Measurements from ENCODE around the gene NDST1.

The NDST1 gene

DNA sequence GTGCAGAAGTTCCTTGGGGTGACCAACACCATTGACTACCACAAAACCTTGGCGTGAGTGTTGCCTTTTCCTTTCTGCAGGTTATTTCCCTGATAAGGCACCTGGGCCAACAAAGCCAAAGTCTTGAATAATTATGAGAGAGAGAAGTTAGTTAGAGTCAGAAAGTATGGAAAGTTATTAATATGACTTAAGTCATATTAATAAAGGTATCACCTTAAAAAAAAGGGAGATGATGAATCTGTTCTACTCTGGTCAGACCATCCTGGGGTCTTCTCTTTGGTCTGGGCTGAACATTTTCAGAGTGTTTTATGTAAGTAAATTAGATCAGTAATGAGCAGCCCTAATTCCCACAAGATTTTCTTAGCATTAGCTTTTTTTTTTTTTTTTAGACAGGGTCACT is 41.8 kb downstream of the NDST1 start:
- no peak for DNase-seq

DNA sequence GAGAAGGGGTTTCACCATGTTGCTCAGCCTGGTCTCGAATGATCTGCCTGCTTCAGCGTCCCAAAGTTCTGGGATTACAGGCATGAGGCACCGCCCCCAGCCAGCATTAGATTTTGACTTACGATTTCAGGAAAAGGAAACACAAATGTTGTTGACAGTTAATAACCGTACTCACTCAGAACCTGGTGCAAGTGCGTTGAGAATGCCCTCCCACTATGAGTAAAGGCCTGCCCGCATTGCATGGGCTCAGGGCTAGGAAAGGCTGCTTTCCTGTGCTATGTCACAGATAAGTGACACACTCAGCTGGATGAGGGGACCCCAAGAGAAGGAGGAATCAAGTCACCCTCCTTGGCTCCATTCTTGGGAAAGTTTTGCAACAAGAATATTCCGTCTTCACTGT is 42.4 kb downstream of the NDST1 start:
- DNase-seq = no peak

DNA sequence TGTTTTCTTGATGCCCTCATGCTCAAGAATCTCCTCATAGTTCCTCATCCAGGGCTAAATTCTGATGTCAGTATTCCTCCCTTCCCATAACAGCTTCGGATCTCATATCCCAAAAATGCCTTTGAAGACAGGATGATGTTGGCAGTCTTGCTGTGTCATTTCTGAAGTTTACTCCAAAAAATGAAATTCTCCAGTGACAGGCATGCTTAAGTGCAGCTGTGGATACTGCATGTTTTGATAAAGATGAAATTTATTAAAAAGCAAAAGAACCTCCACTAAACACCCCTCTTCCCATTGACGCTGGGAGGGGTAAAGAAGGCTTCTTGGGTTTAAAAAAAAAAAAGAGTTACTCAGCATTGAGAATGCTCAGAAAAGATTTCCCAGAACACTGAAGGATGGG is 43.1 kb downstream of the NDST1 start:
- DNase-seq = no peak

DNA sequence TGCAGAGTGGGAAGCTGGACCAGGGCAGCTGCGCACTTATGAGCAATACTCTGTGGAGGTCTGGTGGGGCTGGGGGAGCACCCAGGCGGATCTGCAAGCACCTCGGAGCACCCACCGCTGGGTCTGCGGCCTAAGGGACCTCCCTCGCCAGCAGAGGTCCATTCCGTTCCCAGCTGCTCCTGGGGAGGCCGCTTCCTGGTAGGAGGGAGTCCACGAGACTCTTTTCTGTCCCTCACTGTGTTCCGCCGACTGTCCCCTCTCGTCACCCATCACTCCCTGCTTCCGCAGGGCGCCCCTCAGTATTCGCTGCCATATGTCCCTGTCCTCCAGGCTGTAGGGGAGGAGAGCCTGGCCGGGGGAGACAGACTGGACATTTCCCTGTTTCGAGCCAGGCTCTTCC is 45.5 kb downstream of the NDST1 start:
- DNase-seq = no peak

DNA sequence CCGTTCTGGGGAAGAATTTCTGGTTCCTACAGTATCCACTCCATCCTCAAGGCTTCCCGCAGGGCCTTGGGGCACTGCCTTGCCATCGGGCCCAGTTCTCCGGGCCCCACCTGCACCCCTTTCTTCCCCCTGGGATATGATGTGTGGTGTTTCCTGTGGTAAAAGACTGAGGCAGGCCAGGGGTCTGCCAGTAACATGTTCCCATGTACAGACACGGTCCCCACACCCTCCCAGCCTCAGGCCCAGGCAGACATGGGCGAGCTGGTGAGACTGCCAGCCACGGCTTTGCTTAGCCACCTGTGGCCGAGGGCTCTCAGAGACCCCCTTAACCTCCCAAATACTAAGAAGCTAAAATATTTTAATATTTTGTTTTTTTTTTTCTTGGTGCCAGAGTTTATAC is 46.0 kb downstream of the NDST1 start:
- no peak for DNase-seq

DNA sequence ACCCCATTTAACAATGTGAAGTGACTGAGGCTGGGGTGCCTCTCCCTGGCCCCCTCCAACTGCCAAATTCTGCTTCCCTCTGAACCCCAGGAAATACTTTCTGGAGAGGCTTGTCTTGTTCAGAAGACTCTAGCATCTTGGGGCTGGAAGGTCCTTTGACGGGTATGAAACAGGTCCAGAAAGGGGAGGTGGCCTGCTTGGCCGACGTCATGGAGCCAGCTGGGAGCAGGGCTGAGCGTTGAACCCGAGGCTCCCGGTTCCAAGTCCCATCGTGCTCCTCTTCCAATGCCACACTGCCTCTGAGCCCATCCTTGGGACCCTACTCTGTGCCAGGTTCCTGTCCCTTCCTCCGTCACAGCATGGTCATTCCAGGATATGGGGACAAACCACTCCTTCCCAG is 46.9 kb downstream of the NDST1 start:
- no peak for DNase-seq

DNA sequence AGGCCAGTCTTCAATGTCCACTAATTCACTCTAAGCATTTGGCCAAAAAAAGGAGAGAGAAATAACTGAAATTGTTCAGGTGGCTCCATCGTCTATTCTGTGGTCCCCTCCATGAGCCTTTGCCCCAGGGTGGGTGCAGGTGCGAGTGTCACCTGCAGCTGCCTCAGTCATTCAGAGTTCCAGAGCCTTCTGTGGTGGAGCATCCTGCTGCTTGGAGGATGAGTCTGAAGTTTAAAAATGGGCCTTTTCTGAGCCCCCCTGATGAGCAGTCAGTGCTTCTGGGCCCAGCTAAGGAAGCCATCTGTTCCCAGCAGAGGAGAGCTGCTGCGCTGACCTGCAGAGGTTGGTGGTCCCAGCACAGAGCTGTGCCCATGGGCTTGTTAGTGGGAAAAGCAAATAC is 48.2 kb downstream of the NDST1 start:
- no peak for DNase-seq

DNA sequence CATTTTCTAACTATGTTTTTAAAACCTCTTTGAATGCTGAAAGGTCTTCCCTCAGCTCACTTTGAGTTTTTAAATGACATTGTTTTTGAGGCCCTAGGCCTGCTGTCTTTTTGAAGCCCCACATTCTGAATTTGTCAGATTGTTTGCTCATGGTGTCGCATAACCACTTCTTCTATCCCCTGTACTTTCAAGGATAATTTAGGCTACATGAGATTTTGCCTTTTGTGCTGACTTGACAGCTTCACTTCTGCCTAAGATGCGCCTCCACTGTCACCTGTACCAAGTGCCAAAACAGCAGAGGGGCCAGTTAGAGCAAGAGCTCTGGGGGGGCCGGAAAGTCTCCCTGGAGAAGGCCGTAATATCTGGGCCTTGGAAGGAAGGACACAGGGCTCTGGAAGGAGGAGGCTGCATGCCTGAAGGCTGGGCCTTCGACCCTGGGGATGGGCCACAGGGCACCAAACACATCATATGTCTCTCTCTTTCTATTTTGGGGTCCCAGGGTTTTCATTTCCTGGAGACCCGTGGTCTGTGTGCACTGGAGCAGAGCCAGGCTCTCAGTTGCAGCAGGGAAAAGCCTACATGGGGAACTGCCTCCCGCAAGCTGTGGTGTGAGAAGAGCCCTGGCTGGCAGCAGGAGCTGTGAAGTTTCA is 49.1 kb downstream of the NDST1 start:
- DNase-seq = no peak

DNA sequence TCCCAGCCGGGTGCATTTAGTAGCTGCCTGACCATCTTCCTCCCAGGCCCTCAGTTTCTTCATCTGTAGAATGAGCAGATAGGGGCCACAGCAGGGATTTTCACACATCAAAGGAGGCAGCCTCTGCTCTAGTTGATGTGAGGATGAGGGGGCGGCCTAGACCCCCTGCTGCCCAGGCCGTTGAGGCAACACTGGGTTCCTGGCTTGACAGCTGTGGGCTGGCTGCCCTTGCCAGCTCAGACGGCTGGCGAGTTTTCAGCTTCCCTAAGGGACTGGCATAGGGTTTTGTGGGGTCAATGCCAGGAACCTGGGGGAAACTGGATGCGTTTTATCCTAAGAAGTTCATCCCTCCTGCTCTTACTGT is 49.6 kb downstream of the NDST1 start:
- no peak for DNase-seq

DNA sequence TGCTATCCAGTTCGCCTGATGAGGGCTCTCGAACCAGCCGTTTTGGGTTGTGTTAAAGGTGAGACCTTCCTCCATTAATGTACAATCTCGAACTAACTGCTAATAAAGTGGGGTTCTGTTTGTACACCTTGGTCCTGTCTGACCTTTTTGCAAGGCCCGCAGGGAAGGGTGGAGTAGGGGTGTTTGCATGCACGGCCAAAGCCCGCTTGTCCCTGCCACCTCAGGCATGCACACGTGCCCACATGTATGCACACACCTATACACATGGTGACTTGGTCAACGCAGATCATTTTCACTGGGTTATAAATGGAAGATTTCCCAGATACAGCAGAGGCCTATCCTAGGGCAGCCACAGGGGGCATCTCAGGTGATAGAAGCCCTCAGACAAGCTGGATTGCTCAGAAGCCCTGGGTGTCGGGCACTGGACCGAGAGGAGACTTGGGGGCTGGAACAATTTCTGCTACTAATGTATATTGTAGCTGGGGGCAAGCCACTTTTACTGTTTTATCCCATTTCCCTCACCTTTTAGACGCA is 50.2 kb downstream of the NDST1 start:
- DNase-seq = no peak

DNA sequence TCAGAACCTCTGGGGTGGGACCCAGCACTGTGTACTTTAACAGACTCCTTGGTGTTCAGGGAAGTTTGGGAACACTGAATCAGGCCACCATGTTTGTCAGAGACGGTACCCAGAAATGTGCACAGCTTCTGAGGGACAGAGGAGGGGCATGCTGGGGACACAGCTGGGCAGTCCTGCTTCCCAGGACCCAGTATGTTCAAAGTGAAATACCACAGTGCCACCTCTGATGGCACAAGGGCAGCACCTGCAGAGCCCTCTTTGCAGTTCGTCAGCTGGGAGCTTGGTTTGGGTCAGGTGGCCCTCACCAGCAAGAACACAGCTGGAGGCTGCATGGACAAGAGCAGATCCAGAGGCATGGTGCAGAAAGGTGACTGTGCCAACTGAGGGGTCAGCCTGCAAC is 51.2 kb downstream of the NDST1 start:
- DNase-seq = no peak

DNA sequence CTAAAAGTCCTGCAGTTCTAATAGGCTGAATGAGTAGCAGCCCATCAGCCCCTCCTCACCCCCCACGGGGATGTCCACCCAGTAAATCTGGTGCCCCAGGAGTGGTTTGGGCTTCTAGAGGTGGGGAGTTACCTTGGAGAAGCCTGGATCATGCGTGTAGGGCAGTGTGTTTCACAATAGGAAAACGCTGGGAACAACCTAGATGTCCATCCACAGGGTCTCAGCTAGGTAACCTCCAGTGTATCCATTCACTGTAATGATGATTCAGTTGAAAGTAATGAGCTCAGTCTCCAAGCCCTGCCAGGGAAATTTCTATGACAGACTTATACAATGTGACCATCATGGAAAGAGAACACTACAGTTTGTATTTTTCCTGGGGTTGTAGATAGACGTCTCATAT is 51.8 kb downstream of the NDST1 start:
- DNase-seq = no peak

DNA sequence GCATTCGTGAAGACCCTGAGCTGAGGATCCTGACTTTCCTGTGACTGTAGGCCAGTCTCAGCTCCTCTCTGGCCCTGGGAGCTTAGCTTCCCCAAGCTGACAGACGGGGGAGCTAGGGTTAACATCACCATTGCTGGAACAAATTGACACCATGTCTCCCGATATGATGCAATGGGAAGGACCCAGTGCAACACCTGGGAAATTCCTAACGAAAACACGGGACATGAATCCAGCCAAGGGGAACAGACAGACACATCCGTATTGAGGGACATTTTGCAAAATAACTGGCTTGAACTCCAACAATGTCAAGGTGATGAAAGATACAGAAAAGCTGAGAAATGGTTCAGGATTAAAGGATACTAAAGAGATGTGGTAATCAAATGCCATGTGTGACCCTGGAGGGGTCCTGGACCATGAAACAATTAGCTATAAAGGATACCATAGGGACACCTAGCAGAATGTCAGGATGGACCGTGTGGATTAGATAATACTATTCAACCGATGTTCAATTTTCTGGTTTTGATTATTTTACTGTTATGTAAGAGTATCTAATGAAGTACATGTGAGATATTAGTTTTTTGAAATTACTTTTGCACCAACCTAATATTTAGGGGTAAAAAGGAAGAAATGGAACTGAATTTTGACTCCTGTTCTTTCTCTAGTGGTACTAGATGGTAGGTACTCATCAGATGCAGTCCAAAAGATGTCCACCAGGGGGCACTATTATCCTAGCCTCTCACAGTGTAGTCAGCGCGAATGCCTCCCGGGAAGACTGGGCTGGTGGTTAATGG is 52.7 kb downstream of the NDST1 start:
- peak; percentile 93 for DNase-seq

DNA sequence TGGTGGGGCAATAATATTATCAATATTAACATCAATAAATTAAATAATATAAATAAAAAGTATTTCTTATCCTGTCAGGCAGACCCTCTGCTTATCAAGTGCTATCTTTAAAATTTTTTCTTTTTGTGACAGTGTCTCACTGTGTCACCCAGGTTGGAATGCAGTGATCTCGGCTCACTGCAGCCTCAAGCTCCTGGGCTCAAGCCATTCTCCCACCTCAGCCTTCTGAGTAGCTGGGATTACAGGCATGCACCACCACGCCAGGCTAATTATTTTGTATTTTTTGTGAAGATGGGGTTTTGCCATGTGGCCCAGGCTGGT is 53.2 kb downstream of the NDST1 start:
- no peak for DNase-seq

DNA sequence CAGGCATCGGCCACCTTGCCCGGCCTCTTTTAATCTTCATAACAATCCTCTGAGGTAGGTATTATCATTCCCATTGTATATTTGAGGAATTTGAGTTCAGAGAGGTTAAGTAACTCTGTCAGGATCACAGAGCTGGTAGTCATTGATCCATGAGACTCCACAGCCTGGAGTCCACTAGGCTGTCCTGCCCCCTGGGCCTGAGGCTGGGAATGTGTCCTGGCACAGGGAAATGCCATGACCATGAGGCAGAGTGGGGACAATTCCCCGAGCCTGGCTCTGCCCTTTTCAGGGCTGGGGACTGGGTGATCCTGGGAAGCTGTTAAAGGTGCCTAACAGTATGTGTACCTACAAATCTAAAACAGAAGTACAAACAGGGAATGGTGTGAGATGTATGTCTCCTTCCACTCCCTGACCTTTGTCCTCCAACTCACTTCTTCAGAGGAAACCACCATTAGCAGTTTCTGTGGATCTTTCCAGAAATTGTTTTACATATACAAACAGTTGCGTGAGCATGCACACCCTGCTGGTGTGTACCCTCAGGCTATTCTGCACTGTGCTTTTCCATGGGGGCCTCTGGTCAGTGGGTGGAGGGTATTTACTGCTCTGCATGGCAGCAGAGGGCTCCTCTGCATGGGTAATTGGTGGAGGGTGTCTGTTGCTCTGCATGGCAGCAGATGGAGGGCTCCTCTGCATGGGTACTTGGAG is 53.8 kb downstream of the NDST1 start:
- DNase-seq = no peak

DNA sequence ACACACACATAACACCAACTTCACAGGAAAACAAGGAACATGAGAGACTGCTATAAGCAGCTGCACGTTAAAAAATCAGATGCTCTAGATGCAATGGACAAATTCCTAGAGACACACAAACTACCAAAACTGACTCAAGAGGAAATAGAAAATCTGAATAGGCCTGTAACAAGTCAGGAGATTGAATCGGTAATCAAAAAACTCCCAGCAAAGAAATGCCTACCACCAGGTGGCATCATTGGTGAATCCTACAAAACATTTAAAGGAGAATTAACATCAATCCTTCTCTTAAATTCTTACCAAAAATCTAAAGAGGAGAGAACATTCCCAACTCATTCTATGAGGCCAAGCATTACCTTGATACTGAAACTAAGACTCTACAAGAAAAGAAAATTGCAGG is 54.9 kb downstream of the NDST1 start:
- DNase-seq = peak; percentile 68

DNA sequence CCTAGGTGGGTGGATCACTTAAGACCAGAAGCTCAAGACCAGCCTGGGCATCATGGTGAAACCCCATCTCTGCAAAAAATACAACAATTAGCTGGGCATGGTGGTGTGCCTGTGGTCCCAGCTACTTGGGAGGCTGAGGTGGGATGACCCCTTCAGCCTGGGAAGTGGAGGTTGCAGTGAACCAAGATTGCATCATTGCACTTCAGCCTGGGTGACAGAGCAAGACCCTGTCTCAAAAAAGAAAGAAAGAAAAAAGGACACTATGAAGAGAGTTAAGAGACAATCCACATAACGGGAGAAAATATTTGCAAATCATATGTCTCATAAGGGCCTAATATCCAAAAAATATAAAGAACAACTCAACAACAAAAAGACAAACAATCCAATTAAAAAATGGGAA is 57.9 kb downstream of the NDST1 start:
- DNase-seq = no peak

DNA sequence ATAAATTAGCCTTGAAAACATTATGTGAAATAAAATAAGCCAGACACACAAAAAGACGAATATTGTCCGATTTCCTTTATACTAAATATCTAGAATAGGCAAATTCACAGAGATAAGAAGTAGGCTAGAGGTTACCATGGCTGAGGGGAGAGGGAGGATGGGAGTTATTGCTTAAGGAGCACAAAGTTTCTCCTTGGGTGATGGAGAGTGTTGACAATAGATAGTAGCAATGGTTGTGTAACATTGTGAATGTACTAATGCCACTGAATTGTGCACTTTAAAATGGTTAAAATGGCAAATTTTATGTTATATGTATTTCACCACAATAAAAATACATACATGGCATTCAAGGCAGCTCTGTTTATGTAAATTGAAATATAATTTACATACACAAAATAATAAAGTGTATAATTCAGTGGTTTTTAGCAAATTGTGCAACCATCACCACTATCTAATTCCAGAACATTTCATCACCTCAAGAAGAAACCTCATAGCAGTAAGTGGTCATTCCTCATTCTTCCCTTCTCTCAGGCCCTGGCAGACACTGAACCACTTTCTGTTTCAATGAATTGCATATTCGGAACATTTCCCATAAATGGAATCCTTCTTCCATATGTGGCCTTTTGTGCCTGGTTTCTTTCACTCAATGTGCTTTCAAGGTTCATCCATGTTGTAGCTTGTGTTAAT is 59.2 kb downstream of the NDST1 start:
- DNase-seq = peak; percentile 81

DNA sequence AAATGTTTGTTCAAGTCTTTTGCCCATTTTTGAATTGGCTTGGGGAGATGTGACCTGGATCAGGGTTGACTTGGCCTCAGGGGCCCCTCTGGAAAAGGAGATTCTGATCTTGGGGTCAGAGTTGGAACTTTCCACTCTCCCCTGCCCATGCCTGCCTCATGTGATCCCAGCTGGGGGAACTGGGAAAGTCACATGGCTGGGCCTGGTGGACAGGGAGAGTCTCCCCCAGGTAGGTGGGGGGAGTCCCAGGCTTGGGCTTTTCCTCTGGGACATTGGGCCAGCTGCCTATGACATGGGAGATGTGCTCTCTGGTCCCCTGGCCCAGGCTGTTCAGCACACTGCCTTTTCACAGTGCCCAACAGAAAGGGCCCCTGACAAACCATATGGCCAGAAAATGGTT is 60.7 kb downstream of the NDST1 start:
- no peak for DNase-seq

DNA sequence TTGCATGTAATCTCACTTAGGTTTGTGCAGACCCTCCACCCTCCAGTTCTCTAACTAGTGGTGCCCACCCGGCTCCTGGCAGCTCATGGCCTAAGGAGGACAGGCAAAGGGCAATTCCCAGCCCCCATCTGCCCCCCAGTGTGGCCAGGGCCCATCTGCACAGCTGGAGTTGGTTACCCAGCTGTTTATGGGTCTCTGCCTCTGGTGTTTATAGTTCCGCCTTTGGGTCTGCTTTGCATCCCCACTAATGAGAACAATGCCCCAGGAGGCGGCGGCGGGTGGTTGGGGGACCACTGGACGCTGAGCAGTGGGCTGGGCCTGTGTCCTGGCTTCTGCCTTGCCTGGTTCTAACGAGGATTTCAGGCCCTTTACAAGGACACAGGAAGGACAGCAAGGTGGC is 62.4 kb downstream of the NDST1 start:
- no peak for DNase-seq

DNA sequence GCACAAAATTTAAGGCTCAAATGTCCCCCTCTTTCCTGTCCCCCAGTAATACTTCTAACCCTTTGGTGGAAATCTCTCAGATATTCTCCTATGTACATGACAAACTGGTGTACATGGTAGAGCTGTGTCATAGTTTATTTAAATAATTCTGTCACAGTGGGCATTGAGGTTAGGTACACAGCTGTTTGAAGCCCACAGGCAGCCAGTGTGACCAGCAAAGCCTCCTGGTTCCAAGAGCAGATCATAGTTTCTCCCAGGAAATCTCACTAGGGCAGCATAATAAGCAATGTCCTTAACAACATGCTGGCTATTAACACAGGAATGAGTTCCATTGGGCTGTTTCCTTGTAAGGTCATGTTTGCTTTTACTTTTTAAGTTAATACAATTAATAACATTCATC is 63.9 kb downstream of the NDST1 start:
- no peak for DNase-seq

DNA sequence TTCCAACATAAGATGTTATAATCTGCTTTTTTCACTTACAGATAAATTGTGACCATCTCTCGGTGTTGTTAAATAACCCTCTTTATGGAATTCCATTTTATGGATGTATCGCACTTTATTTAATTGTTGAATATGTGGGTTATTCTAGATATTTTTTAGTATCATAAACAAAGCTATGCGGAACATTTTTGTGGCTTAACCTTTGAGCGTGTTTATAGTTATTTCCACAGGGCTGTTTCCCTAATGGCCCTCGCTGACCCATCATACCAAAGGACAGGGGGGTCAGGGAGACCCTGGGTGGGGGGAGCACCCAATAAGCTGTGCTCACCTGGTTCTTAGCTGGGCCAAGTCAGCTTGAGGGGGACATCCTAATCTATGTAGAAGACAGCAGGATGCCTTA is 65.3 kb downstream of the NDST1 start:
- DNase-seq = no peak
